Ishikawa (cell line): ENCODE results near the gene CCNL2.

Experiments
- CEBPB ChIP-seq: IDR thresholded peaks from 2 replicates; pipeline ENCODE4 v1.6.1; 2012
- CREB1 ChIP-seq: IDR thresholded peaks from 2 replicates; pipeline ENCODE4 v1.6.1; 2012; ENCODE audit warnings: low read depth
- EGR1 ChIP-seq: IDR thresholded peaks from 2 replicates; pipeline ENCODE4 v1.6.1; 2012
- EP300 ChIP-seq: IDR thresholded peaks from 2 replicates; pipeline ENCODE4 v1.6.1; 2012; ENCODE audit warnings: borderline replicate concordance
- RAD21 ChIP-seq: IDR thresholded peaks from 2 replicates; pipeline ENCODE4 v1.6.1; 2012; ENCODE audit warnings: low read depth
- TAF1 ChIP-seq: IDR thresholded peaks from 2 replicates; pipeline ENCODE4 v1.6.1; 2012; ENCODE audit warnings: low read depth, mild to moderate bottlenecking
- TCF12 ChIP-seq: IDR thresholded peaks from 2 replicates; pipeline ENCODE4 v1.6.1; 2012; ENCODE audit warnings: low read depth
- TEAD4 ChIP-seq: IDR thresholded peaks from 2 replicates; pipeline ENCODE4 v1.6.1; 2012
- YY1 ChIP-seq: IDR thresholded peaks from 2 replicates; pipeline ENCODE4 v1.6.1; 2012; ENCODE audit warnings: low read depth
- ZBTB7A ChIP-seq: IDR thresholded peaks from 2 replicates; pipeline ENCODE4 v1.6.1; 2012; ENCODE audit warnings: low read depth
- TF ChIP-seq, protein P1 (sequence below): IDR thresholded peaks from 2 replicates; pipeline ENCODE4 v1.6.1; 2012; ENCODE audit warnings: low read depth, mild to moderate bottlenecking
- TF ChIP-seq, protein P2 (sequence below): IDR thresholded peaks from 2 replicates; pipeline ENCODE4 v1.6.1; 2012
- TF ChIP-seq, protein P3 (sequence below): IDR thresholded peaks from 2 replicates; pipeline ENCODE4 v1.6.1; 2012

DNA sequence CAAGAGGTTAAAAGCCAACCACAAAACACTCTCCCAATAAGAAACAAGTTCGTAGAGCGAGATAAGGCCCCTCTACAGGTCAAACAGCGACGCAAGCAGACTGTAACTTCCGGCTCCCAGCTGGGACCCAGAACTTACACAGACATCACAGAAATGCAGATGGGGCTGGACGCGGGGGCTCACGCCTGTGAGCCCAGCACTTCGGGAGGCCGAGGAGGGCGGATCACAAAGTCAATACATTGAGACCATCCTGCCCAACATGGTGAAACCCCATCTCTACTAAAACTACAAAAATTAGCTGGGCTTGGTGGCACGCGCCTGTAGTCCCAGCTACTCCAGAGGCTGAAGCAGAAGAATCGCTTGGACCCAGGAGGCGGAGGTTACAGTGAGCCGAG, 11.1 kb downstream of the CCNL2 start:
- TF ChIP-seq CREB1: no peak
- no peak for TF ChIP-seq RAD21
- no peak for TF ChIP-seq EP300
- TF ChIP-seq YY1: no peak
- TF ChIP-seq TAF1: no peak
- no peak for TF ChIP-seq TEAD4
- TF ChIP-seq, protein P1, sequence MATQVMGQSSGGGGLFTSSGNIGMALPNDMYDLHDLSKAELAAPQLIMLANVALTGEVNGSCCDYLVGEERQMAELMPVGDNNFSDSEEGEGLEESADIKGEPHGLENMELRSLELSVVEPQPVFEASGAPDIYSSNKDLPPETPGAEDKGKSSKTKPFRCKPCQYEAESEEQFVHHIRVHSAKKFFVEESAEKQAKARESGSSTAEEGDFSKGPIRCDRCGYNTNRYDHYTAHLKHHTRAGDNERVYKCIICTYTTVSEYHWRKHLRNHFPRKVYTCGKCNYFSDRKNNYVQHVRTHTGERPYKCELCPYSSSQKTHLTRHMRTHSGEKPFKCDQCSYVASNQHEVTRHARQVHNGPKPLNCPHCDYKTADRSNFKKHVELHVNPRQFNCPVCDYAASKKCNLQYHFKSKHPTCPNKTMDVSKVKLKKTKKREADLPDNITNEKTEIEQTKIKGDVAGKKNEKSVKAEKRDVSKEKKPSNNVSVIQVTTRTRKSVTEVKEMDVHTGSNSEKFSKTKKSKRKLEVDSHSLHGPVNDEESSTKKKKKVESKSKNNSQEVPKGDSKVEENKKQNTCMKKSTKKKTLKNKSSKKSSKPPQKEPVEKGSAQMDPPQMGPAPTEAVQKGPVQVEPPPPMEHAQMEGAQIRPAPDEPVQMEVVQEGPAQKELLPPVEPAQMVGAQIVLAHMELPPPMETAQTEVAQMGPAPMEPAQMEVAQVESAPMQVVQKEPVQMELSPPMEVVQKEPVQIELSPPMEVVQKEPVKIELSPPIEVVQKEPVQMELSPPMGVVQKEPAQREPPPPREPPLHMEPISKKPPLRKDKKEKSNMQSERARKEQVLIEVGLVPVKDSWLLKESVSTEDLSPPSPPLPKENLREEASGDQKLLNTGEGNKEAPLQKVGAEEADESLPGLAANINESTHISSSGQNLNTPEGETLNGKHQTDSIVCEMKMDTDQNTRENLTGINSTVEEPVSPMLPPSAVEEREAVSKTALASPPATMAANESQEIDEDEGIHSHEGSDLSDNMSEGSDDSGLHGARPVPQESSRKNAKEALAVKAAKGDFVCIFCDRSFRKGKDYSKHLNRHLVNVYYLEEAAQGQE: no peak
- no peak for TF ChIP-seq ZBTB7A
- TF ChIP-seq EGR1: no peak
- TF ChIP-seq, protein P2, sequence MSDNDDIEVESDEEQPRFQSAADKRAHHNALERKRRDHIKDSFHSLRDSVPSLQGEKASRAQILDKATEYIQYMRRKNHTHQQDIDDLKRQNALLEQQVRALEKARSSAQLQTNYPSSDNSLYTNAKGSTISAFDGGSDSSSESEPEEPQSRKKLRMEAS: no peak
- no peak for TF ChIP-seq CEBPB
- TF ChIP-seq, protein P3, sequence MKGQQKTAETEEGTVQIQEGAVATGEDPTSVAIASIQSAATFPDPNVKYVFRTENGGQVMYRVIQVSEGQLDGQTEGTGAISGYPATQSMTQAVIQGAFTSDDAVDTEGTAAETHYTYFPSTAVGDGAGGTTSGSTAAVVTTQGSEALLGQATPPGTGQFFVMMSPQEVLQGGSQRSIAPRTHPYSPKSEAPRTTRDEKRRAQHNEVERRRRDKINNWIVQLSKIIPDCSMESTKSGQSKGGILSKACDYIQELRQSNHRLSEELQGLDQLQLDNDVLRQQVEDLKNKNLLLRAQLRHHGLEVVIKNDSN: no peak
- no peak for TF ChIP-seq TCF12
